Islet precursor cell (in vitro differentiated cells): ENCODE data around the gene ZNF438.
"Not testable (repeated sequence)": the region's sequence is repeated elsewhere in the genome, so short reads cannot be mapped to it uniquely, and the experiment has no call there.

Source experiments
- DNase-seq: peaks from one replicate; pipeline ENCODE4 v3.0.0-alpha.2; 2018

Gene ZNF438

GRCh38 chr10:31039006-31039405 lies 7.3 kb upstream of the ZNF438 start:
- DNase-seq = not testable (repeated sequence)

- DNase-seq = no peak
Observed at GRCh38 chr10:31037749-31038148, 6.1 kb upstream of the ZNF438 start.

- DNase-seq = peak; percentile 92
Observed at GRCh38 chr10:31036209-31036608, 4.5 kb upstream of the ZNF438 start.

- DNase-seq = no peak
Observed at GRCh38 chr10:31035266-31035798, 3.7 kb upstream of the ZNF438 start.

GRCh38 chr10:31034098-31034909 lies 2.6 kb upstream of the ZNF438 start:
- no peak for DNase-seq

- DNase-seq = no peak
Observed at GRCh38 chr10:31033147-31033546, 1.5 kb upstream of the ZNF438 start.

- peak; percentile 97 for DNase-seq
Observed at GRCh38 chr10:31032258-31033132, 830 bp upstream of the ZNF438 start.

- DNase-seq = no peak
Observed at GRCh38 chr10:31031205-31031557, 484 bp downstream of the ZNF438 start.

- DNase-seq = no peak
Observed at GRCh38 chr10:31030800-31031199, 865 bp downstream of the ZNF438 start.

- no peak for DNase-seq
Observed at GRCh38 chr10:31030260-31030659, 1.4 kb downstream of the ZNF438 start.

GRCh38 chr10:31028081-31028480 lies 3.6 kb downstream of the ZNF438 start:
- no peak for DNase-seq

- DNase-seq = not testable (repeated sequence)
Observed at GRCh38 chr10:31026279-31026678, 5.4 kb downstream of the ZNF438 start.

GRCh38 chr10:31025142-31025541 lies 6.5 kb downstream of the ZNF438 start:
- no peak for DNase-seq

GRCh38 chr10:31023558-31023957 lies 8.1 kb downstream of the ZNF438 start:
- DNase-seq = no peak

- DNase-seq = no peak
Observed at GRCh38 chr10:31020209-31020608, 11.5 kb downstream of the ZNF438 start.

- no peak for DNase-seq
Observed at GRCh38 chr10:31018962-31019361, 12.7 kb downstream of the ZNF438 start.

- no peak for DNase-seq
Observed at GRCh38 chr10:31018356-31018750, 13.3 kb downstream of the ZNF438 start.

GRCh38 chr10:31017534-31018355 lies 13.9 kb downstream of the ZNF438 start:
- DNase-seq = no peak

GRCh38 chr10:31014161-31014875 lies 17.3 kb downstream of the ZNF438 start:
- DNase-seq = no peak

- DNase-seq = no peak
Observed at GRCh38 chr10:31013331-31013730, 18.3 kb downstream of the ZNF438 start.

- no peak for DNase-seq
Observed at GRCh38 chr10:31011665-31012022, 20.0 kb downstream of the ZNF438 start.

GRCh38 chr10:31011017-31011664 lies 20.5 kb downstream of the ZNF438 start:
- no peak for DNase-seq
